T-helper 1 cell (primary cell): ENCODE results near the gene MOGAT2.
A peak's percentile ranks its signal among the peaks of the same experiment; 100 is the strongest.
"Not testable (repeated sequence)": the region's sequence is repeated elsewhere in the genome, so short reads cannot be mapped to it uniquely, and the experiment has no call there.

Experiments used
- DNase-seq, 5 donors: peaks; one replicate each; pipeline ENCODE4 v3.0.0-alpha.2; 2012 to 2020

The MOGAT2 gene

GRCh38 chr11:75719340-75720239 is 2.0 kb downstream of the MOGAT2 start:
- no peak for DNase-seq

GRCh38 chr11:75720639-75721038 is 3.0 kb downstream of the MOGAT2 start:
- no peak for DNase-seq

GRCh38 chr11:75721852-75722668 is 4.4 kb downstream of the MOGAT2 start:
- DNase-seq = no peak

- no peak for DNase-seq
These were observed 5.0 kb downstream of the MOGAT2 start for GRCh38 chr11:75722669-75723042.

GRCh38 chr11:75725547-75726320 is 8.1 kb downstream of the MOGAT2 start:
- DNase-seq = no peak

GRCh38 chr11:75728992-75729391 is 11.4 kb downstream of the MOGAT2 start:
- DNase-seq = no peak

- DNase-seq = no peak
These were observed 13.5 kb downstream of the MOGAT2 start for GRCh38 chr11:75731095-75731494.

- DNase-seq = no peak
These were observed 15.4 kb downstream of the MOGAT2 start for GRCh38 chr11:75733071-75733430.

GRCh38 chr11:75733431-75734107 is 15.9 kb downstream of the MOGAT2 start:
- DNase-seq = peak in 1 of 5 donors; percentile 4

GRCh38 chr11:75734491-75735180 is 17.0 kb downstream of the MOGAT2 start:
- no peak for DNase-seq

- DNase-seq = no peak
These were observed 17.7 kb downstream of the MOGAT2 start for GRCh38 chr11:75735181-75735845.

- DNase-seq = no peak
These were observed 19.7 kb downstream of the MOGAT2 start for GRCh38 chr11:75737314-75737713.

- no peak for DNase-seq
These were observed 23.0 kb downstream of the MOGAT2 start for GRCh38 chr11:75740681-75741080.

- DNase-seq = not testable (repeated sequence)
These were observed 25.5 kb downstream of the MOGAT2 start for GRCh38 chr11:75743159-75743558.

GRCh38 chr11:75743711-75744563 is 26.3 kb downstream of the MOGAT2 start:
- no peak for DNase-seq

GRCh38 chr11:75745807-75746206 is 28.2 kb downstream of the MOGAT2 start:
- DNase-seq = no peak

- not testable (repeated sequence) for DNase-seq
These were observed 31.2 kb downstream of the MOGAT2 start for GRCh38 chr11:75748729-75749273.

GRCh38 chr11:75754933-75755332 is 37.3 kb downstream of the MOGAT2 start:
- DNase-seq = not testable (repeated sequence)

GRCh38 chr11:75757651-75758050 is 40.0 kb downstream of the MOGAT2 start:
- DNase-seq = no peak

GRCh38 chr11:75759832-75760231 is 42.2 kb downstream of the MOGAT2 start:
- DNase-seq = no peak
